BE2C (cell line): ENCODE data around the gene HK2.
"Not testable (repeated sequence)": the region's sequence is repeated elsewhere in the genome, so short reads cannot be mapped to it uniquely, and the experiment has no call there.

Experiments used
- DNase-seq: peaks from one replicate; pipeline ENCODE4 v3.0.0-alpha.2; 2020
- H3K27me3 ChIP-seq: fragments of 250-450 bp; sonication (Bioruptor Pico); 2 replicates; pipeline ENCODE4 v1.5.1; 2020; ENCODE audit warnings: mild to moderate bottlenecking
- H3K36me3 ChIP-seq: fragments of 250-450 bp; sonication (Bioruptor Pico); 2 replicates; pipeline ENCODE4 v1.5.1; 2020; ENCODE audit warnings: mild to moderate bottlenecking
- H3K4me1 ChIP-seq: fragments of 250-450 bp; sonication (Bioruptor Pico); 2 replicates; pipeline ENCODE4 v1.5.1; 2020
- H3K4me3 ChIP-seq: 2 replicates; pipeline ENCODE4 v1.5.1; 2011; ENCODE audit warnings: low read depth, low read length
- H3K9me3 ChIP-seq: fragments of 250-450 bp; sonication (Bioruptor Pico); 2 replicates; pipeline ENCODE4 v1.5.1; 2020
- CTCF ChIP-seq: IDR thresholded peaks from 2 replicates; pipeline ENCODE4 v1.5.1; 2012; ENCODE audit warnings: mild to moderate bottlenecking, low read depth, low read length

The HK2 gene

GRCh38 chr2:74849228-74849892, 15.4 kb downstream of the HK2 start:
- Histone ChIP-seq H3K27me3 (no peaks in the 10 kb centered on the region), H3K9me3 (no peaks in the 10 kb centered on the region), H3K4me3 (no peak overlapping the region), H3K36me3 (peaks cover 2% of the 10 kb centered on the region; the same call in 1 of the 2 replicates), H3K4me1 (no peaks in the 10 kb centered on the region)
- no peak for DNase-seq
- no peak for TF ChIP-seq CTCF

- no peak for DNase-seq
- Histone ChIP-seq H3K4me1 (no peaks in the 10 kb centered on the region), H3K27me3 (no peaks in the 10 kb centered on the region)
These were observed 16.7 kb downstream of the HK2 start for GRCh38 chr2:74850496-74851190.

GRCh38 chr2:74851191-74851566, 17.3 kb downstream of the HK2 start:
- H3K27me3 ChIP-seq, result no peaks in the 10 kb centered on the region
- no peaks in the 10 kb centered on the region for H3K9me3 ChIP-seq
- no peak for TF ChIP-seq CTCF
- DNase-seq, result no peak
- no peak overlapping the region for H3K4me3 ChIP-seq
- no peaks in the 10 kb centered on the region for H3K4me1 ChIP-seq
- peaks cover 4% of the 10 kb centered on the region; the same call in 1 of the 2 replicates for H3K36me3 ChIP-seq

More at GRCh38 chr2:74850496-74851190, 16.7 kb downstream of the HK2 start:
- H3K9me3 ChIP-seq, result no peaks in the 10 kb centered on the region
- no peak overlapping the region for H3K4me3 ChIP-seq
- peaks cover 4% of the 10 kb centered on the region; the same call in 1 of the 2 replicates for H3K36me3 ChIP-seq
- TF ChIP-seq CTCF, result no peak

- not testable (repeated sequence) for H3K4me3 ChIP-seq, H3K27me3 ChIP-seq, DNase-seq, H3K9me3 ChIP-seq, H3K4me1 ChIP-seq, H3K36me3 ChIP-seq
These were observed 19.4 kb downstream of the HK2 start for GRCh38 chr2:74853360-74853759.

GRCh38 chr2:74854401-74854800, 20.5 kb downstream of the HK2 start:
- H3K4me1 ChIP-seq, result no peaks in the 10 kb centered on the region
- H3K36me3 ChIP-seq, result peaks cover 4% of the 10 kb centered on the region; the same call in 1 of the 2 replicates
- no peak overlapping the region for H3K4me3 ChIP-seq
- H3K9me3 ChIP-seq, result no peaks in the 10 kb centered on the region
- no peaks in the 10 kb centered on the region for H3K27me3 ChIP-seq
- no peak for TF ChIP-seq CTCF
- DNase-seq, result no peak

GRCh38 chr2:74855114-74855707, 21.3 kb downstream of the HK2 start:
- H3K36me3 ChIP-seq, DNase-seq, H3K9me3 ChIP-seq, H3K27me3 ChIP-seq, H3K4me3 ChIP-seq, H3K4me1 ChIP-seq: not testable (repeated sequence)

- DNase-seq, result no peak
- Histone ChIP-seq H3K4me3 (no peak overlapping the region), H3K9me3 (no peaks in the 10 kb centered on the region), H3K4me1 (no peaks in the 10 kb centered on the region), H3K36me3 (peaks cover 4% of the 10 kb centered on the region; the same call in 1 of the 2 replicates), H3K27me3 (no peaks in the 10 kb centered on the region)
- TF ChIP-seq CTCF, result no peak
These were observed 22.2 kb downstream of the HK2 start for GRCh38 chr2:74856004-74856578.
